T-helper 1 cell treated with Interleukin-12 subunit alpha and Interleukin-12 subunit beta and Interleukin-4 antibody, amounts not matched to agents 30 μg/mL and 1 μg/mL, for 36 hours (primary cell): Measurements from ENCODE around the gene FILIP1L.

Experiments
- H3K27ac Mint-ChIP-seq: one replicate; pipeline ENCODE4 v1.8.0; 2021; ENCODE audit warnings: mild to moderate bottlenecking, mixed read lengths
- H3K27me3 Mint-ChIP-seq: one replicate; pipeline ENCODE4 v1.8.0; 2021; ENCODE audit warnings: low read depth, mixed read lengths
- H3K36me3 Mint-ChIP-seq: one replicate; pipeline ENCODE4 v1.8.0; 2021; ENCODE audit warnings: low read depth, mixed read lengths
- H3K4me1 Mint-ChIP-seq: one replicate; pipeline ENCODE4 v1.8.0; 2021; ENCODE audit warnings: low read depth, mixed read lengths
- H3K4me3 Mint-ChIP-seq: one replicate; pipeline ENCODE4 v1.8.0; 2021; ENCODE audit warnings: mild to moderate bottlenecking, moderate library complexity, mixed read lengths
- H3K9me3 Mint-ChIP-seq: one replicate; pipeline ENCODE4 v1.8.0; 2021; ENCODE audit warnings: mixed read lengths

Gene FILIP1L

DNA sequence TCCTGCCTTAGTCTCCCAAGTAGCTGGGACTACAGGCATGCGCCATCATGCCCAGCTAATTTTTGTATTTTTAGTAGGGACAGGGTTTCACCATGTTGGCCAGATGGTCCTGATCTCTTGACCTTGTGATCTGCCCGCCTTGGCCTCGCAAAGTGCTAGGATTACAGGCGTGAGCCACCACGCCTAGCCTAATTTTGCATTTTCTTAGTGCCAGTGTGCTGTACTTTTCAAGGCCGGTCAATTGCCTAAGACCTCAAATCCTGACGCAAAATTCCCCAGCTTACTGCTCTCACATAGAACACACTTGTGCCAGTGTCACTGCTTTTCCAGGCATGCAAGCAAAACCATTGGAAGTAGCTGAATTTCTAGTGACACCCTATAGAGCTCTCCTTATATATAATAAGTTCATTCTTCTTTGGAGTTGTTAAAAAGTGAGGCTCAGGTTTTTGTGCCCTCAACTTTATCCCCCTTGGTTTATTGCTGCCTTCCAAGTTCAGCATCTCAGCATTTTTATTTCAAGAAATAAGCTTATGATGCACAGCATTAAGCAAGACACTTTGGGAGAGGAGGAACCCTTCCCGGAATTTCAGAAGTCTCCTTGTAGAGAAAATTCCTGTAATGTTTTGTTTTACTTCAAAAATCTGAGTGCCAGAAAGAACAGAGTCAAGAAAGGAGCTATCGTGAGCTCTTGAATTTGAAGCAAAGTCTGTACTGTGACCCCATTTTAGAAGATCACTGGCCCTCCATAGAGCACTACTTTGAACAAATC lies 93.2 kb downstream of the FILIP1L start:
- Mint-ChIP-seq H3K27ac (no peak overlapping the region), H3K4me3 (no peak overlapping the region)

DNA sequence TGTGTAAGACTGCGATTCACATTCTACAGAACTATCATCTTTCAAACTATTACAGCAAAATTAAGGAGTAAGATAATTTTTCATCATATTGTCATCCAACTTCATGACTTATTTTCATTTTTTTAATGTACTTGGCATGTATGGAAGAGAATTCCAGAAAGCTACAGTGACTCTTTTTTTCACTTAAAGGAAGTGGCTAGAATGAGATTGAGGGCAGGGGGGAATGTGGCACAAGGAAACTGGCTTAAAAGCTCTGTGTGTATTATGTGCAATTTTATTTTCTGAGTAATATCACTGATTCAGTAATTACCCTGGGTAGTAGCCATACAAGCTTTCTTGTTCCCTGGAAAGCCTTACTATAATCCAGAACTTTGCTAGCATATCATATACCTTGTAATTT lies 94.6 kb downstream of the FILIP1L start:
- no peak overlapping the region for H3K4me3 Mint-ChIP-seq
- H3K27ac Mint-ChIP-seq = no peak overlapping the region
- H3K36me3 Mint-ChIP-seq = peaks cover 2% of the 10 kb centered on the region
- H3K9me3 Mint-ChIP-seq = peaks cover 5% of the 10 kb centered on the region
- no peaks in the 10 kb centered on the region for H3K4me1 Mint-ChIP-seq
- no peaks in the 10 kb centered on the region for H3K27me3 Mint-ChIP-seq

More for the DNA sequence above, 93.2 kb downstream of the FILIP1L start:
- Mint-ChIP-seq H3K27me3 (no peaks in the 10 kb centered on the region), H3K4me1 (no peaks in the 10 kb centered on the region), H3K9me3 (no peaks in the 10 kb centered on the region), H3K36me3 (peaks cover 2% of the 10 kb centered on the region)

DNA sequence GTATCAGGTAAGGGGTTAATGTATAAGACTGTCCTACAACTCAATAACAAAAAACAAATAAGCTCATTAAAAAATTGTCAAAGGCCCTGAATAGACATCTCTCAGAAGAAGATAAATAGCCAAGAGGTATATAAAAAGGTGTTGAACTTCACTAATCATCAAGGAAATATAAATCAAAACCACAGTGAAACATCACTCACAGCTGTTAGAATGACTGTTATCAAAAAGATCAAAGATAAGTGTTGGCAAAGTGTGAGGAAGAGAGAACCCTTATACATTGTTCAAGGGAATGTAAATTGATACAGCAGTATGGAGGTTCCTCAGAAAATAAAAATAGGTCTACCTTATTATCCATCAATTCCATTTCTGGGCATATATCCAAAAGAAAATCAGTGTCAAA lies 95.5 kb downstream of the FILIP1L start:
- Mint-ChIP-seq H3K27ac (no peak overlapping the region), H3K4me3 (no peak overlapping the region), H3K4me1 (no peaks in the 10 kb centered on the region), H3K36me3 (peaks cover 2% of the 10 kb centered on the region), H3K27me3 (no peaks in the 10 kb centered on the region), H3K9me3 (peaks cover 6% of the 10 kb centered on the region)

DNA sequence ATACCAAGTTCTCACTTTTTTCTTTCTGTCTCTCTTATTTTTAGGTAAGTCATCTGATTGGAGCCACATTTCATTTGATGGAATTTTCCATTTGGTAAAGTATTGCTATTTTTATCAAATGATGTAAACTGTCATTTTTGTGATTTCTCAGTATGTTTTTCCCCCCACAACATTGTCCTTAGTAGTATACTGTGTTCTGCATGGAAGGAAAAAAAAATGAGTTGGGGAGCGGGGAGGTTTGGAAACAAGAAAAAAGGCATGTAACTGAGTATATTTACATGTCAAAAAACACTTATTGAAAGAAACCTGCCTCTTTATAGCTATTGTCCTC lies 104.2 kb downstream of the FILIP1L start:
- no peaks in the 10 kb centered on the region for H3K27me3 Mint-ChIP-seq
- no peak overlapping the region for H3K4me3 Mint-ChIP-seq
- H3K36me3 Mint-ChIP-seq = peaks cover 1% of the 10 kb centered on the region
- H3K27ac Mint-ChIP-seq = no peak overlapping the region
- peaks cover 2% of the 10 kb centered on the region for H3K4me1 Mint-ChIP-seq
- H3K9me3 Mint-ChIP-seq = peaks cover 4% of the 10 kb centered on the region

DNA sequence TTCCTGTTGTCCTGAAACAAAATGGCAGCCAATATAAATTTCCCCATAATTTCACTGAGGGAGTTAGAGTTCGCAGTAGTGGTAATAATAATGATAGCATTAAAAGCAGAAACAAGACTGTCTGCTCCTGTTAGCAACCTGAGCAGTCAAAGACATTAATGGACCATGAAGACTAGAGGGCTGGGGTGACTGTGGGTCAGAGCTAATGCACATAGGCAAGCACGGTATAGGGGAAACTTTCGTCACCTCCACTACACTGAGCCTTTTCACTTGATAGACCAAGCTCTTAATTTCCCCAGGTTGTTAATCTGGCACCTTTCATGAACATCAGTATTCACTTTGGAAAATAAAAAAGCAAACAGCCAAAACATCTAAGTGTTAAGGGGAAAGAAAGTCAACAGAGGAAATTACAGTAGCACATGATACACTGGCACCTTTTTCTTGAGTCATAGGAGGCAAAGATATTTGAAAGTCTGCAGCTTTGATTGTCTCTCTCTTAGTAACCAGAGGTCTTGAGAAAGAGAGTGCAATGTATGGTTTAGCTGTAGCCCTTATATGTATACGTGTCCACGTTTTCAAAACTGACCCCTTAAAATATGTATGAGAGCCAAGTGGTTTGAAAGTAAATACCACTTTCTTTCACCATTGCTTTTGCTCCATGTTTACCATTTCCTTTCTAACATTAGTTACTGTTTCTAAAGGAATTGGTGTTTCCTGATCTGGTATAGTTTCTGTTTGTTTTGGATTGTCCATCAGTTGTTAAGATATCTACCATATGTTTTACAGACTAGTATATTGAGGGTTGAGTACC lies 104.8 kb downstream of the FILIP1L start:
- Mint-ChIP-seq H3K9me3 (no peaks in the 10 kb centered on the region), H3K4me3 (no peak overlapping the region), H3K4me1 (peaks cover 4% of the 10 kb centered on the region), H3K27me3 (no peaks in the 10 kb centered on the region), H3K36me3 (peaks cover 1% of the 10 kb centered on the region), H3K27ac (no peak overlapping the region)

DNA sequence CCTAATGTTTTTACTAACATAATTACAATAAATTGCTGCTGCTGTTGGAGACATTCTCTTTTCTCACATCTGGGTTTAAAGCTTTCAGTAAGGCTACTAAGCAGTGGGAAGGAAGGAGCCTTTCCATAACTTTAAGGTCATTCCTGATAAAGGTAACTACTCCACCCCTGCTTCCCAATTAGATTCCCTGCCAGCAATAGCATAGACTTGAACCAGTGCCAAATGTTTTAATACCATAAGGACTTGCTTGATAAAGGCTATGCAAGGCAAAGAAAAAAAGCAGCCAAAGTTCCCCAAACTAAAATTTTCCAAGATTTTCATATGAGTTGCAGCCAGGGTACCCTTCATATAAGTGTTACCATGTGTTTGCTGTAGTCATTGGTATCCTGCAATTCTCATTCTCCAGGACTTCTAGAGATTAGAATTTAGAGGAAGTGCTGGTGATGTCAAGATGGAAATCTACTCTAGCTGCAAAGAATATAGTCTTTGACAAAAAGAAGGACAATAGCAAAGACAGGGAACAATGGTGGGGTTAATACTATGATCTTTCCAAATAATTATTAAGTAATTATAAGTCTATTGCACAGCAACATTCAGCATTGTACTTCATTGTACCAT lies 106.1 kb downstream of the FILIP1L start:
- H3K9me3 Mint-ChIP-seq = no peaks in the 10 kb centered on the region
- H3K4me3 Mint-ChIP-seq = no peak overlapping the region
- H3K36me3 Mint-ChIP-seq = peaks cover 3% of the 10 kb centered on the region
- peaks cover 4% of the 10 kb centered on the region for H3K4me1 Mint-ChIP-seq
- H3K27ac Mint-ChIP-seq = no peak overlapping the region
- no peaks in the 10 kb centered on the region for H3K27me3 Mint-ChIP-seq

DNA sequence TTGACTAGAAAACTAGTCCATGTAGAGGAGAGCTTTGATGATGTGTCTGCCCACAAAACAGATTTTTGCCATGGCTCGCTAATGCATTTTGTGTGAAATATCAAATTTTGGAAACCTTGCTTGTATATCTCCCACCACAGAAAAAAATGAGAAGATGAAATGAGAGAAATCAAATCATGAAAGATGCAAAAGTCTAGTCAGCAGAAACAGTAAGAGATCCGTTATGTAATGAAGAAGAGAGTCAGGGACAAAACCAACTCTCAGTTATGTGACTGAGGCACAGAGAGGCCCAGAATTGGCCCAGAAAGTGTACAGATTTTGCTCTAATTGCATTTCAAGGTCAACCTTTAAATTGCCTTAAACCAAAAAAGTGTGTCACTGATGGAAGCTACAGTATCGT lies 107.0 kb downstream of the FILIP1L start:
- Mint-ChIP-seq H3K36me3 (peaks cover 3% of the 10 kb centered on the region), H3K9me3 (no peaks in the 10 kb centered on the region), H3K4me1 (peaks cover 6% of the 10 kb centered on the region), H3K27me3 (no peaks in the 10 kb centered on the region), H3K27ac (no peak overlapping the region), H3K4me3 (no peak overlapping the region)

DNA sequence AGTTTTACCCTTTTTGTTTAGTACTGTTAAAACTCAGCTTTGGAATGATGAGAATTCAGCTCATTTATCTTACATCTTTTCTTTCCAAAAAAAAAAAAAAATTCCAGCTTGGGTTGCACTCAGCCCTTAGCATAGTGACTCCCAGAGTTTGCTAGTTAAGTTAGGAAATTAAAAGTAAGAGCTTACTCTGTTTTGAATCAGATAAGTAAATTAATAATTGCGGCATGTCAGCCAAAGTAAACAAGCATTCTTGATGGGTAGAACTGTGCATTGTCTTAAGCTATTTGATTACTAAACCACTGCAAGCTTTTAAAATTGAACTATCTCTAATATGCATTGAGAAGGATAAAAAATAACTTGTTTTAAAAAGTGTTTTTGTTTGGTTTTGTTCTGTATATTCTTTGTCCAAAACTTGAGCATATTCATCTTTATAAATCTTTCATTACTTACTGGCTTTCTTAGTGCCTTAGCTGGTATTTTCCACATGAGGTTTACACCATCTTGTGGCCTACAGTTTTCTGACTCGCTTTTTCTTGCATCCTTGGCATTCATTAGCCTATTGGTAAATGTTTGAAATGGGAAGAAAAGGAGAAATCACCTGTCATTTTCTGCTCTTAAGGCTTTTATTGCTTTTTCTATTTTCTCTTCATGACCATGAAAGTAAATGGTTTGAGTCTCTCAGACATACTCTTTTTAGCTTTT lies 107.6 kb downstream of the FILIP1L start:
- Mint-ChIP-seq H3K27ac (no peak overlapping the region), H3K4me3 (no peak overlapping the region), H3K27me3 (no peaks in the 10 kb centered on the region), H3K36me3 (peaks cover 3% of the 10 kb centered on the region), H3K9me3 (no peaks in the 10 kb centered on the region), H3K4me1 (peaks cover 6% of the 10 kb centered on the region)

DNA sequence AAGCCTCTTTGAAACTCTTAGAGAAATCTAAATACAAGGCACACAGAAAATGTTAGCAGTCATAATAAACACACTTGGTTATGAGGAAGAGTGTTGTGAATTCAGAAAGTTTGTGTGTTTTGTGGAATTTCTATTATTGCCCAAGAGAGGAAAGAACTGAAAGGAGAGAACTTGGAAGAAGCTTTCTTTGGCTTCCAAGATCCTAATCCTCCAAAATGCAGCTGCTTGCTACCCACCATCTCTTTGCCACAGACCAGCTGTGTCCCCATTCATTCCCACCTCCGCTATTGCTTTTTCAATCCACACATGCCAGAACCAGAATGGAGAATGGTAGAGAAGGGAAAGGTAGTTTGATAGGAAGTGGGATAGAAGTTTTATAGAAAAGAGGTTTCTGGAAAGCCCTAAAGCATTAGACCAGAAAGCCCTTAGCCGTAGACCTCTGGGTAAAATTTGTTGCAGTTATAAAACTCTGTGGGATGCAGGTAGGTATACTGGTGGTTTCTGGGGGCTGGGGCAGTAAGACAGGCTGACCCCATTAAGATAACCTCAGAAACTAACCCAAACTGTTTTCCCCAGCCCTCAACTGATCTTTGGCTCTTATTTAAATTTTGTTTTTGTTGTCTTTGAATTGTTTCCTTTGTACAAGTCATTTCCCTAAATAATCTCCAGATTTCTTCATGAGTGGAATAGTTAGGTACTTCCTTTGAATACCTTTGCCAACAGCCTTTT lies 108.5 kb downstream of the FILIP1L start:
- peaks cover 6% of the 10 kb centered on the region for H3K4me1 Mint-ChIP-seq
- peaks cover 3% of the 10 kb centered on the region for H3K36me3 Mint-ChIP-seq
- H3K27me3 Mint-ChIP-seq = no peaks in the 10 kb centered on the region
- H3K27ac Mint-ChIP-seq = no peak overlapping the region
- no peaks in the 10 kb centered on the region for H3K9me3 Mint-ChIP-seq
- no peak overlapping the region for H3K4me3 Mint-ChIP-seq

DNA sequence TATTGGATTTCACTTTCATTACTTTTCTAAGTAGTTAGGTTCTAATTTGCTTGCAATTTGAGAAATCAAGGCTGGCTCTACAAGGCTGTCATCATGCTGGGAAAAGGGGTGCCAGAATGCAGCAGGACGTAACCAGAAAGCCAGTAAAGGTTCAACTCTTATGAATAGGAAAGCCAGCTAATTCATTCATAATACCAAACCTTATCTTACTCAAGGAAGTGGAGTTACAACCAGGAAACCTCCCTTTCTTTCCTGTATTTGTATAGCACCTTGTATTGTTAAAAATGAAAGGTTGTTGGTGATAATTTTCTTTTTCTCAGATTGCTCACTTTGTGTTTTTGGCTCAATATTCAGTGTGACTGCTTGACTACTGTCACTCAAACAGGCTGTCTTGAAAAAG lies 109.4 kb downstream of the FILIP1L start:
- Mint-ChIP-seq H3K4me1 (peaks cover 5% of the 10 kb centered on the region), H3K27ac (no peak overlapping the region), H3K4me3 (no peak overlapping the region), H3K27me3 (no peaks in the 10 kb centered on the region), H3K9me3 (no peaks in the 10 kb centered on the region), H3K36me3 (peaks cover 3% of the 10 kb centered on the region)

DNA sequence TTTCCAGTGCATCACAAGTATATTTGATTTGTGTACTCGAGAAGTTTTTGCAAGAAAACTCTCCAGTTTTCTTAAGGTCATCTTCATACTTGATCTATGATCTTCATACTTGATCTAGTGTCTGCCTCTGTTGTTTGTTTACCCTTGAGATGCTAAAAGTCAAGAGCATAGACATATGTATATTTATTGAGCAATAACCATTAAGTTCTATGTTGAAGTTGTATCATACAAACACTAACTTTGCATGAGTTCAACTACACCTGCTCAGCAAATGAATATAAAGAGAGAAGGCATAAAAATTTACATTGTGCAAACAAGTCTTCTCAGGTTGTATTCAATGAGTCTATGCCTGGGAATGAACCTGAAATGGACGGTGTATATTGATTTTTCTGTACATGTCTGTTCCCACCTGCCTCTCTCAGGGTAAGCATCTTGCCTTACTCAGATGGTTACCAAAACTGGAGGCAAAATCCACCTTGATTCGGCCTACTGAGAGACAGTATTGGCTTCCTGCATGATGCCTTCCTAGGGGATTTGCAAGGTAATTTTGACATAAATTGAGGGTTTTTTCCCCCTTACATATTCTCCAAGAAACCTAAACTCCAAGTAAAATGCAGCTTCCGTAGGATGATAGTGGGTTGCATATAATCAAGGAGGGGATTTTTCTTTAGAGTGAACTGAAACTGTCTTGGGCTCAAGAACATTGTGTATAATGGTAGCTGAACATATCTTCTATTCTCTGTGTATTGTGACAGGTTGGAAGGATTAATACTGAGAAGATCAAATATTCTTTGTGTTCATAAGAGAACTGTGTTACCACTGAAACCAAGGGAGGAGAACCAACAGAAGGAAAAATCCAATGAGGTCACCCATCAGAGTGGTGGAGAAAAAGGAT lies 110.4 kb downstream of the FILIP1L start:
- H3K4me3 Mint-ChIP-seq = no peak overlapping the region
- H3K4me1 Mint-ChIP-seq = peaks cover 5% of the 10 kb centered on the region
- H3K9me3 Mint-ChIP-seq = no peaks in the 10 kb centered on the region
- H3K27me3 Mint-ChIP-seq = no peaks in the 10 kb centered on the region
- H3K27ac Mint-ChIP-seq = no peak overlapping the region
- peaks cover 2% of the 10 kb centered on the region for H3K36me3 Mint-ChIP-seq

DNA sequence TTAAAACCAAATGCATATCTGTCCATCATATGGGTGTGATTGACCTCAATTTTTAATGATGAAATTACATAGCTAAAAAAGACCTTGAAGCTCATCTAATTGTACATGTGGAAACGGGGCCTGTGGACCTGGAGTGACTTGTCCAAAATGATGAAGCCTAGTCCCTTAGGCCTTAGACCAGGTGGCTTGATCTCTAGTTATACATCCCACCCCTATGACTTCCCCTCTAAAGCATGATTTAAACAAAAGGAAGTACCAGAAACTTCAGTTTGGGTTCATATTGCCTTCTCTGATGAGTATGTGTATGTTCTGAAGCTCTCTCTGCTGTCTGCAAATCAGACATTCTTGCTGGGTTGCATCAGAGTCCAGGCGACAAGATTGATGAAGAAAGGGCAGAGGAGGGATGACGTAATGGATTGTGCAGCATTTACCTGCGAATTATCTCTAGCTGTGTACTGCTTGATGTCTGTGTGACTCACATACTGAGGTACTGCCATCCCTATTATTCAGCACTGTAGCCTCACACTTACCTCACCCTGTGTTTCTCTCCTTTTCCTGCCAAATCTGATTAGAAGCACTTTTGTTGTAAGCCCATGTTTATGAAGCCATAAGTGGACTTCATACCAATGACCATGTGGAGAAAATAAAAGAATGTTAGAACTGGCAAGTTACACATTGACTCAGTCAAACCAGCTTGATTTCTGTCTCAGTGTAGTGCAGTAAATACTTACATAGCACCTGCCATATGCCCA lies 111.5 kb downstream of the FILIP1L start:
- Mint-ChIP-seq H3K27ac (no peak overlapping the region), H3K9me3 (no peaks in the 10 kb centered on the region), H3K36me3 (peaks cover 2% of the 10 kb centered on the region), H3K27me3 (no peaks in the 10 kb centered on the region), H3K4me3 (no peak overlapping the region), H3K4me1 (peaks cover 5% of the 10 kb centered on the region)
